Calu3 (cell line): ENCODE measurements around the gene MUS81. TPM values are rescaled to one million over a fixed set of nuclear protein-coding genes. Genes with fewer than 3 reads are reported as not detected.

Experiments
- BruUV-seq: library from RNA; stranded (reverse); fragments of 400-500 nt; replicated peaks from 2 replicates; lab custom pipeline; 2021; lab: Mats Ljungman, UMichigan
- CTCF ChIA-PET: fragments of 300-600 bp; sonication (Branson Sonifier 250); formaldehyde crosslinking; loops from one replicate; lab custom pipeline; 2022; ENCODE audit warnings: antibody characterized with exemption; lab: Charles Lee
- DNase-seq: peaks from one replicate; pipeline ENCODE4 v3.0.0; 2022
- H3K27ac Mint-ChIP-seq: one replicate; pipeline ENCODE4 v1.8.0; 2022; ENCODE audit warnings: mixed read lengths; ENCODE audit not compliant: unreplicated experiment
- H3K27me3 Mint-ChIP-seq: one replicate; pipeline ENCODE4 v1.8.0; 2022; ENCODE audit warnings: mixed read lengths; ENCODE audit not compliant: unreplicated experiment
- H3K36me3 Mint-ChIP-seq: one replicate; pipeline ENCODE4 v1.8.0; 2022; ENCODE audit warnings: mild to moderate bottlenecking, moderate library complexity, mixed read lengths; ENCODE audit not compliant: insufficient read depth, unreplicated experiment
- H3K4me1 Mint-ChIP-seq: one replicate; pipeline ENCODE4 v1.8.0; 2022; ENCODE audit warnings: mild to moderate bottlenecking, low read depth, mixed read lengths; ENCODE audit not compliant: unreplicated experiment
- H3K4me3 Mint-ChIP-seq: one replicate; pipeline ENCODE4 v1.8.0; 2022; ENCODE audit warnings: mild to moderate bottlenecking, low read depth, moderate library complexity, mixed read lengths; ENCODE audit not compliant: unreplicated experiment
- H3K9me3 Mint-ChIP-seq: one replicate; pipeline ENCODE4 v1.8.0; 2022; ENCODE audit warnings: low read depth, mixed read lengths; ENCODE audit not compliant: unreplicated experiment
- CTCF ChIP-seq: fragments of 200-600 bp; IDR thresholded peaks from one replicate; pipeline ENCODE4 v1.8.0; 2022; ENCODE audit warnings: antibody characterized with exemption; ENCODE audit not compliant: unreplicated experiment
- intact Hi-C: fragments of 100-400 bp; cut with micrococcal nuclease; formaldehyde crosslinking; loops from one replicate; pipeline ENCODE4 v1.10.0; 2022; ENCODE audit not compliant: unreplicated experiment
- total RNA-seq: library from RNA; stranded (reverse); gene quantifications from 2 replicates; pipeline ENCODE4 v1.2.3, GENCODE V29; 2022

The MUS81 gene
- total RNA-seq, 1 experiment from 2014 or later, result 67.6 TPM

- H3K4me3 Mint-ChIP-seq, result no peak overlapping the region
- H3K9me3 Mint-ChIP-seq, result no peaks in the 10 kb centered on the region
- H3K27ac Mint-ChIP-seq, result peak overlapping the region; percentile 28
- peaks cover 54% of the 10 kb centered on the region for H3K4me1 Mint-ChIP-seq
- BruUV-seq, result no TSS peak
- TF ChIP-seq CTCF, result no peak
- no peak for DNase-seq
- intact Hi-C loops, result no loop called here
- no peaks in the 10 kb centered on the region for H3K27me3 Mint-ChIP-seq
- peaks cover 98% of the 10 kb centered on the region for H3K36me3 Mint-ChIP-seq
- CTCF ChIA-PET, result no interaction called here
Measured at GRCh38 chr11:65894034-65894591, 33.9 kb downstream of the MUS81 start.

- Mint-ChIP-seq H3K9me3 (no peaks in the 10 kb centered on the region), H3K27ac (peak overlapping the region; percentile 97), H3K4me3 (peak overlapping the region; percentile 84), H3K4me1 (peaks cover 41% of the 10 kb centered on the region), H3K27me3 (no peaks in the 10 kb centered on the region), H3K36me3 (peaks cover 98% of the 10 kb centered on the region)
- CTCF ChIA-PET, result interaction anchor here (0.6 kb wide), 1 partner anchor 566 kb away, joined by 4 read pairs; no protein-coding TSS in a partner anchor
- no peak for TF ChIP-seq CTCF
- DNase-seq, result no peak
- intact Hi-C loops, result no loop called here
- BruUV-seq, result no TSS peak
Measured at GRCh38 chr11:65895482-65895981, 35.3 kb downstream of the MUS81 start.

DNA sequence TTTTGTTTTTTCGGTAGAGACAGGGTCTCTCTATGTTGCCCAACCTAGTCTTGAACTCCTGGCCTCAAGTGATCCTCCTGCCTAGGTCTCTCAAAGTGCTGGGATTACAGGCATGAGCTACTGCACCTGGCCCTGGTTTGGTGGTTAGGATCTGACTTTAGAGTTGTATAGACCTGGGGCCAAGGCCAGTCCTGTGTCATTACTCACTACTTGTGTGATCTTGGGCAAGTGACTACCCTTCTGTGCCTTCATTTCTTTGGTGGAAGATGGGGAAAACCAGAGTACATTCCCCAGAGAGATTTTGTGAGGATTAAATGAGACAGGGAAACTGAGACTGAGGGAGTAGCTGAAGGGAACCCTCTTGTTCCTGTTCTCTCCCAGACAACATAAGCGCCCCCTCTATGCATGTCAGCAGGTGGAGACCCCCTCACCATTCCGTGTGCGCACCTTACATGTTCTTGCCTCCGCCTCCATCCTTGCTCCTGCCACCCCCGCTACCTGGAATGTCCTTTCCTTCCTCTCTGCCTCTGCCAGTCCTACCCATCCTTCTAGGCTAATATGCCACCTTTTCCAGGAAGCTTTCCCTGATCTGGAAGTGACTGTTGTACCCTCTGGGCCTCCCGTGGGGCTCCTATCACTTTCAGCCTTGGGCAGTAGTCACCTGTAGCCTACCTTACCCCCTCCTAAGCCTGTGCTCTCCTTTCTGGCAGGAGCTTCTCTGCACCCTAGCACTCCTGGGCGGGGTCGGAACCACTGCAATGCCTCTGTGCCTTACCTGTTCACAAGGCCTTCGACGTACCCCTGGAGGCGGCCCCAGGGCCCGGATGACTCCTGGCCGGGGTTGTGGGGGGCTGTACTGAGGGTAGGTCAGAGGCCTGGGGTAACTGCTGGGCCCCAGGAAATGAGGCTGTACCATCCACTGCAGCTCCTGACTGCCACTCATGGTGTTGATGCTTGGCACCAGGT, 36.1 kb downstream of the MUS81 start:
- peaks cover 93% of the 10 kb centered on the region for H3K36me3 Mint-ChIP-seq
- no peak for DNase-seq
- intact Hi-C loops, result no loop called here
- no peaks in the 10 kb centered on the region for H3K9me3 Mint-ChIP-seq
- peak overlapping the region; percentile 97 for H3K27ac Mint-ChIP-seq
- H3K4me1 Mint-ChIP-seq, result peaks cover 44% of the 10 kb centered on the region
- CTCF ChIA-PET, result interaction anchor here (1.6 kb wide), 1 partner anchor 8 kb away, joined by 5 read pairs; the partner anchor contains the start of gene FIBP
- H3K27me3 Mint-ChIP-seq, result no peaks in the 10 kb centered on the region
- BruUV-seq, result no TSS peak
- no peak for TF ChIP-seq CTCF
- H3K4me3 Mint-ChIP-seq, result peak overlapping the region; percentile 84

DNA sequence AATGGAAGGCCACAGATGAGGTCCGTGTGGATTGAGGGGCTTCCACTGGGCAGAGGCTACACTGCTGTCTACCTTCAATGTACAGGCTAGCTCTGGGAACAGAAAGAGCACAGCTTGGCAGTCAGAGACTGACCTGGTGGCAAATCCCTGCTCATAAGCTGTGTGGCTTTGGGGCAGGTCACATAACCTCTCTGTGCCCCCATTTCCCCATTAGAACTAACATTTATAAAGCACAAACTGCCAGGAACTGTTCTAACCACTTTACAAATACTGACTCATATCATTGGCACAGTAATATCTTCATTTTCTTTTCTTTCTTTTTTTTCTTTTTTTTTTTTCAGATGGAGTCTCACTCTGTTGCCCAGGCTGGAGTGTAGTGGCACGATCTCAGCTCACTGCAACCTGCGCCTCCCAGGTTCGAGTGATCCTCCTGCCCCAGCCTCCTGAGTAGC, 36.8 kb downstream of the MUS81 start:
- peak overlapping the region; percentile 97 for H3K27ac Mint-ChIP-seq
- H3K4me3 Mint-ChIP-seq, result peak overlapping the region; percentile 84
- intact Hi-C loops, result no loop called here
- BruUV-seq, result no TSS peak
- no peak for TF ChIP-seq CTCF
- no peak for DNase-seq
- H3K4me1 Mint-ChIP-seq, result peaks cover 49% of the 10 kb centered on the region
- CTCF ChIA-PET, result interaction anchor here (1.6 kb wide), 1 partner anchor 9 kb away, joined by 5 read pairs; the partner anchor contains the start of gene FIBP
- no peaks in the 10 kb centered on the region for H3K9me3 Mint-ChIP-seq
- H3K27me3 Mint-ChIP-seq, result no peaks in the 10 kb centered on the region
- peaks cover 93% of the 10 kb centered on the region for H3K36me3 Mint-ChIP-seq
